Heart right ventricle (tissue), 16 donors: ENCODE results near the gene RBM24. TPM values are rescaled to one million over a fixed set of nuclear protein-coding genes. Genes with fewer than 3 reads are reported as not detected.

Experiments
- ATAC-seq, 8 donors: fragments of 200-7000 bp; cut with Tn5 transposase; one replicate each; pipeline ENCODE4 v1.9.1; 2020; ENCODE audit warnings: mild to moderate bottlenecking in 8 of 8, moderate library complexity in 8 of 8, moderate number of reproducible peaks in 1 of 8
- DNase-seq, 2 donors: peaks; one replicate each; pipeline ENCODE4 v3.0.0-alpha.2; 2020
- H3K27ac ChIP-seq, 10 donors: fragments of 200-600 bp; sonication (generic) in 2 of 10; one replicate each; pipeline versions ENCODE4 v1.5.0 to v1.8.0; 2020 to 2022; ENCODE audit warnings: mild to moderate bottlenecking in 3 of 10
- H3K27me3 ChIP-seq, 7 donors: fragments of 200-600 bp; one replicate each; pipeline ENCODE4 v1.8.0; 2021 to 2022; ENCODE audit warnings: mild to moderate bottlenecking in 2 of 7
- H3K36me3 ChIP-seq, 9 donors: fragments of 200-600 bp; sonication (generic) in 1 of 9; one replicate each; pipeline versions ENCODE4 v1.5.0 to v1.8.0; 2020 to 2022; ENCODE audit warnings: mild to moderate bottlenecking in 2 of 9
- H3K4me1 ChIP-seq, 9 donors: fragments of 200-600 bp; sonication (generic) in 1 of 9; one replicate each; pipeline versions ENCODE4 v1.5.0 to v1.8.0; 2020 to 2022; ENCODE audit warnings: mild to moderate bottlenecking in 4 of 9
- H3K4me3 ChIP-seq, 10 donors: fragments of 200-600 bp; sonication (generic) in 2 of 10; one replicate each; pipeline versions ENCODE4 v1.5.0 to v1.8.0; 2020 to 2022; ENCODE audit warnings: mild to moderate bottlenecking in 7 of 10, moderate library complexity in 2 of 10
- H3K9me3 ChIP-seq, 11 donors: fragments of 200-600 bp in 10 of 11; sonication (generic) in 2 of 11; one replicate each; pipeline versions ENCODE4 v1.5.0 to v1.8.0; 2013 to 2022; ENCODE audit warnings: mild to moderate bottlenecking in 2 of 11, control low read depth in 1 of 11, moderate library complexity in 1 of 11
- CTCF ChIP-seq, 9 donors: fragments of 200-600 bp; sonication (generic) in 2 of 9; IDR thresholded peaks; one replicate each; pipeline versions ENCODE4 v1.5.0 to v1.8.0; 2021 to 2022; ENCODE audit warnings: antibody characterized with exemption in 9 of 9, mild to moderate bottlenecking in 5 of 9, moderate library complexity in 1 of 9
- WGBS, 2 donors: extraction: QIAGEN DNeasy Blood & Tissue Kit; methylation state at CpG; one replicate each; pipeline ENCODE4 v1.1.7; 2013; ENCODE audit warnings: inconsistent platforms in 1 of 2; 5-methylcytosine and 5-hydroxymethylcytosine counted together
- intact Hi-C, 10 donors: fragments of 100-400 bp; cut with DNase I; formaldehyde crosslinking; loops; one replicate each; pipeline versions ENCODE4 v1.11.1 to v1.14.2; 2022
- polyA plus RNA-seq, 2 donors: library from polyadenylated mRNA; stranded (reverse); fragments of 200-250 nt; gene quantifications; one replicate each; pipeline ENCODE4 v1.2.3, GENCODE V29; 2013
- total RNA-seq, 10 donors: library from RNA; stranded (reverse); fragmentation: NEBNext Ultra II Directional in 3 of 10; extraction: Animal tissue kit (Norgen Biotek cat#: 25700) in 3 of 10; gene quantifications; one replicate each; pipeline versions ENCODE4 v1.2.1 to v1.2.4, GENCODE V29; 2021 to 2023
- donor health status: Arrhythmogenic right ventricular cardiomyopathy.
- donor health status: ischemic (EF 13 %, LVEDD 7.1; RV severe dilation, severe dysfunction).
- donor health status: healthy with polysubstance abuse.
- donor health status: DM: no; HTN: yes; CAD: no.
- donor health status: DM: no; HTN: no; CAD: no.
- donor health status: ischemic (EF 25% LVEDD 6.9; RV normal size, moderate dysfunction).
- donor health status: ischemic (EF 25% LVEDD 5.7; RV mildly dilated, moderate dysfunction).
- donor health status: healthy.
- donor health status: DM: yes; HTN: yes; CAD: no.
- donor health status: Ischemic cardiomyopathy.
- donor health status: ischemic (EF 35%, LVEDD 5.7; RV mildly dilated, moderate dysfunction).
- donor health status: nonischemic (EF 11% LVEDD 7.7; RV severe dilation, severe dysfunction).
- donor health status: DM: yes; HTN: yes; CAD: no.
- donor health status: PGD.
- donor health status: ischemic (EF 29% LVEDD 5.4; RV normal size, mild dysfunction).
- donor health status: nonischemic (EF 23%, LVEDD 6.1; RV moderate dilation, normal function).

Gene RBM24
- total and polyA plus RNA-seq, 12 donors, result 62.4 to 317 (median 194) TPM

- Histone ChIP-seq H3K4me3 (no peak overlapping the region), H3K4me1 (peaks cover 0 to 24% (median 8%) of the 10 kb centered on the region in 9 donors), H3K27me3 (no peaks in the 10 kb centered on the region), H3K36me3 (peaks cover 0 to 3% (median 0%) of the 10 kb centered on the region in 9 donors), H3K9me3 (no peaks in the 10 kb centered on the region), H3K27ac (peak overlapping the region in 3 of 10 donors; percentile 7 to 55 (median 9))
- intact Hi-C loops, result loop anchor here in 3 of 10 donors (5.0 to 10.0 kb wide), 2 partner anchors 96 to 173 kb away; partner anchors contain the start of gene CAP2 (in 2 of the 3)
- ATAC-seq, result no peak
- TF ChIP-seq CTCF (IDR thresholded peaks at IDR 0.05), result no peak
- DNase-seq, result no peak
- 77 to 82% methylated on average over 2 of the region's 2 CpGs for WGBS, 2 donors
Observed at GRCh38 chr6:17299222-17299621, 18.1 kb downstream of the RBM24 start.

- WGBS, 2 donors, result 17 to 29% methylated on average over 1 of the region's 1 CpG
- peak overlapping the region in 2 of 10 donors; percentile 7 to 9 for H3K27ac ChIP-seq
- peak in 2 of 8 donors; percentile 16 to 31 for ATAC-seq
Observed at GRCh38 chr6:17299750-17300149, 18.6 kb downstream of the RBM24 start.

GRCh38 chr6:17300637-17301036 lies 19.5 kb downstream of the RBM24 start:
- no peak for TF ChIP-seq CTCF (IDR thresholded peaks at IDR 0.05)
- Histone ChIP-seq H3K9me3 (no peaks in the 10 kb centered on the region), H3K27ac (no peak overlapping the region), H3K27me3 (no peaks in the 10 kb centered on the region), H3K4me3 (no peak overlapping the region), H3K4me1 (peaks cover 0 to 32% (median 8%) of the 10 kb centered on the region in 9 donors), H3K36me3 (no peaks in the 10 kb centered on the region)
- WGBS, 2 donors, result 81 to 90% methylated on average over 5 of the region's 5 CpGs
- intact Hi-C loops, result loop anchor here in 1 of 10 donors (10.0 kb wide), 1 partner anchor 94 kb away; the partner anchor contains the start of gene CAP2
- no peak for DNase-seq
- no peak for ATAC-seq

More at GRCh38 chr6:17299750-17300149, 18.6 kb downstream of the RBM24 start:
- no peaks in the 10 kb centered on the region for H3K9me3 ChIP-seq
- intact Hi-C loops, result loop anchor here in 4 of 10 donors (5.0 to 10.0 kb wide), 2 partner anchors 95 to 173 kb away; partner anchors contain the start of gene CAP2 (in 3 of the 4)
- H3K4me1 ChIP-seq, result peaks cover 0 to 24% (median 8%) of the 10 kb centered on the region in 9 donors
- no peak for DNase-seq
- H3K36me3 ChIP-seq, result no peaks in the 10 kb centered on the region
- no peaks in the 10 kb centered on the region for H3K27me3 ChIP-seq
- H3K4me3 ChIP-seq, result no peak overlapping the region
- no peak for TF ChIP-seq CTCF (IDR thresholded peaks at IDR 0.05)

GRCh38 chr6:17303444-17303843 lies 22.3 kb downstream of the RBM24 start:
- WGBS, 2 donors, result 97 to 99% methylated on average over 2 of the region's 2 CpGs
- Histone ChIP-seq H3K9me3 (no peaks in the 10 kb centered on the region), H3K27ac (no peak overlapping the region), H3K4me1 (peaks cover 0 to 14% (median 4%) of the 10 kb centered on the region in 9 donors), H3K36me3 (no peaks in the 10 kb centered on the region), H3K27me3 (no peaks in the 10 kb centered on the region), H3K4me3 (no peak overlapping the region)
- intact Hi-C loops, result loop anchor here in 1 of 10 donors (10.0 kb wide), 1 partner anchor 91 kb away; the partner anchor contains the start of gene CAP2
- TF ChIP-seq CTCF (IDR thresholded peaks at IDR 0.05), result no peak
- no peak for DNase-seq
- no peak for ATAC-seq
